Mononuclear cell (primary cell): ENCODE results near the gene GJD4. TPM values are rescaled to one million over a fixed set of nuclear protein-coding genes. Genes with fewer than 3 reads are reported as not detected.

Source experiments
- H3K27me3 ChIP-seq: 2 replicates; pipeline ENCODE4 v1.6.0; 2011; ENCODE audit warnings: low read length, control low read depth; ENCODE audit not compliant: insufficient read depth
- H3K4me1 ChIP-seq: 2 replicates; pipeline ENCODE4 v1.5.1; 2011; ENCODE audit warnings: mild to moderate bottlenecking, low read length, control low read depth; ENCODE audit not compliant: insufficient read depth
- H3K4me3 ChIP-seq: 2 replicates; pipeline ENCODE4 v1.5.1; 2011; ENCODE audit warnings: mild to moderate bottlenecking, low read length, moderate library complexity
- H3K9me3 ChIP-seq: 2 replicates; pipeline ENCODE4 v1.5.1; 2011; ENCODE audit warnings: low read depth, mild to moderate bottlenecking, control low read depth, low read length
- total RNA-seq: library from RNA; depleted of rRNA; stranded (reverse); fragments of >200 nt; gene quantifications from one replicate; pipeline ENCODE4 v1.2.3, GENCODE V29; 2012

Gene GJD4, protein sequence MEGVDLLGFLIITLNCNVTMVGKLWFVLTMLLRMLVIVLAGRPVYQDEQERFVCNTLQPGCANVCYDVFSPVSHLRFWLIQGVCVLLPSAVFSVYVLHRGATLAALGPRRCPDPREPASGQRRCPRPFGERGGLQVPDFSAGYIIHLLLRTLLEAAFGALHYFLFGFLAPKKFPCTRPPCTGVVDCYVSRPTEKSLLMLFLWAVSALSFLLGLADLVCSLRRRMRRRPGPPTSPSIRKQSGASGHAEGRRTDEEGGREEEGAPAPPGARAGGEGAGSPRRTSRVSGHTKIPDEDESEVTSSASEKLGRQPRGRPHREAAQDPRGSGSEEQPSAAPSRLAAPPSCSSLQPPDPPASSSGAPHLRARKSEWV
- not detected for total RNA-seq

DNA sequence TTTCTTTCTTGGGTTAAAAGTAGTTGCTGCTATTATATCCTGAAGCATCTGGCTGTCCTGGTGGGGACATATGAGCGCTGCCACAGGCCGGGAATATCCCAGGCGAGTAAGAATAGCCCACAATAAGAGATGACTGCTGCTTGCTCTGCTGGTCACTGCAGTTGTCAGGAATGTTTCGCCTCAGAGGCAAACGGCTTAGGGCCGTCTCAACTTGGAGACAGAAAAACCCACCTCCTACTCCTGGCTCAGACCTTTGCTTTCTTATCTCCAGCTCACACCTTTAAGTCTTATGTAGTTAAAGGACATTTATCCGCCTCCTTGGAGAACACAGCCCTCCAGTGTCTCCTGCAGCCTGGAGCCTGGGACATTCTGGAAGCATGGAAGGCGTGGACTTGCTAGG is at the start of gene GJD4:
GJD4 (plus strand) TSS at position 151 of the 400 bp plus-strand sequence; CDS start at position 378, 227 bp downstream.
- Histone ChIP-seq H3K27me3 (peaks cover 39% of the 10 kb centered on the region), H3K9me3 (no peaks in the 10 kb centered on the region), H3K4me3 (no peak within 1 kb of the TSS), H3K4me1 (no peaks in the 10 kb centered on the region)

DNA sequence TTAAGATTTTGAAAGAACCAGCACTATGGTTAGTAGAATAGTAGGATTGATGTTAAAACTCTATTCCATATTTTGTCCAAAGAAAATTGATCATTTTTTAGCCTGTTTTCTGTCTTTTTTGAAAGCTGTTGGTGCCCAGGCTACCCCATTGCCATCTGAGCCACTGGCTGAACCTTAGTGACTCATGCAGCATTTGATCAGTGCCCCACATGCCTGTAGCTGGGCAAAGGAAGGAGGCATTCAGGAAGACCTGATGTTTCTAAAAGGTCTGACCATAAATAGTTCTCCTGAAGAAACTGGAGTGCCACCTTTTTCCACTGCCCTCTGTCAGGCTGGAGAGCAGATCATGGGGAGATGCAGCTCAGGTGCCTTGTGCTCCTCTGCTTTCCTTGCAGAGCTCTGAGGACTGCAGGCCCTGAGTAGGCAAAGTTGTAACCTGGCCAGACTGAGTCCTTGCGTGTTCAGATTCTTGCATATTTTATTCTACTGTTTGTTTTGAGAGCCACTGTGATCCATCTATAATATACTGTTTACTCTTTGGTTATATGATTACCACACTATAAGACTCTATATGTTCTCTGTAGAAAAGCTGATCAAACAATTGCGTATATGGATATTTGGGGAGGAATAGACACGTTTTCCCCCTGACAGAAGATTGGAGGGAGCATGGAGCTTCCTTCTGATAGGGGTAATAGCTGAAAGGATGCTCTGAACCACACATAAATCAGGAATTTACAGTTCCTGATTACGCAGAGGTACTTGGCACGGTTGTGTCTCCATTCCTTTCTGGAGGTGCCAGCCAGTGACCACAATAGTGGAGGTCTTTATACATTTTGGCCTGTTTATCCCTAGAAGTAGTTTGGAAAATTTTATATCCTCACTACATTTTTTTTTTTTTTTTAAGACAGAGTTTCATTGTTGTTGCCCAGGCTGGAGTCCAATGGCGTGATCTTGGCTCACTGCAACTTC is 48.9 kb upstream of the GJD4 start:
- Histone ChIP-seq H3K4me1 (peaks cover 3% of the 10 kb centered on the region), H3K4me3 (no peak overlapping the region), H3K27me3 (no peaks in the 10 kb centered on the region)

DNA sequence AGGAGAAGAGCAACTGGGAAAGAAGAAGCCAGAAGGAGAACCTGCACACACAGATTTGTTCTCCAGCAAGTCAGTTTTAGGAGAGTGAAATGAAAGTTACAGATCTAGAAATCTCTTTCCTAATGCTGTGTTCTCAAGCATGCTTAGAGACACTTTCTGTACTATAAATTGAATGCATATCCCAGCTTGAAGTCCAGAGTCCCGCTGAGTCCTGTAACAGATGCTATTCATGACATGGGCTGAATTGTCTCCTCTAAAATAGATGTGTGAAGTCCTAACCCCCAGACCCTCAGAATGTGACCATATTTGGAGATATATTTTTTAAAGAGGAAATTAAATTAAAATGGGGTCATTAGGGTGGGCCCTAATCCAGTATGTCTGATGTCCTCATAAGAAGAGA is 46.9 kb upstream of the GJD4 start:
- no peaks in the 10 kb centered on the region for H3K9me3 ChIP-seq

More for the DNA sequence above, 48.9 kb upstream of the GJD4 start:
- no peaks in the 10 kb centered on the region for H3K9me3 ChIP-seq

DNA sequence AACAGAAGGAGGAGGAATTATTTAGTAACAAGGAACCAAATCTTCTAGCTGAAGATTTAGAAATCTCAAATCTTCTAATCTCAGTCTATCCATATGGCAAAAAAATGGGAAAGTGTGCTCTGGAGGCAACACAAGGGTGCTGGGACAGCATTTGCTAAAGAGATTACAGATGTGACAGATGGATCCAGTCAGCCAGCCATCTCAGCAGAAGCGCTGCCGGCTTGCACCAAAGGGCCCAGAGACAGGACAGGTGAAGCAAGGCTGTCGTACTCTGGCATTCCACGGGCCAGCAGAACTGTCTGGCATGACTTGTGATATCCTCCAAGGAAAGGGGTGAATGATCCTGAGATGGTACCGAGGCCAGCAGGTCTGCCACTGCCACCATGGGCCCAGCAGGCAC is 45.7 kb upstream of the GJD4 start:
- Histone ChIP-seq H3K4me1 (peaks cover 9% of the 10 kb centered on the region), H3K27me3 (no peaks in the 10 kb centered on the region), H3K9me3 (no peaks in the 10 kb centered on the region), H3K4me3 (no peak overlapping the region)

More for the DNA sequence above, 46.9 kb upstream of the GJD4 start:
- Histone ChIP-seq H3K4me3 (no peak overlapping the region), H3K4me1 (peaks cover 3% of the 10 kb centered on the region), H3K27me3 (no peaks in the 10 kb centered on the region)

DNA sequence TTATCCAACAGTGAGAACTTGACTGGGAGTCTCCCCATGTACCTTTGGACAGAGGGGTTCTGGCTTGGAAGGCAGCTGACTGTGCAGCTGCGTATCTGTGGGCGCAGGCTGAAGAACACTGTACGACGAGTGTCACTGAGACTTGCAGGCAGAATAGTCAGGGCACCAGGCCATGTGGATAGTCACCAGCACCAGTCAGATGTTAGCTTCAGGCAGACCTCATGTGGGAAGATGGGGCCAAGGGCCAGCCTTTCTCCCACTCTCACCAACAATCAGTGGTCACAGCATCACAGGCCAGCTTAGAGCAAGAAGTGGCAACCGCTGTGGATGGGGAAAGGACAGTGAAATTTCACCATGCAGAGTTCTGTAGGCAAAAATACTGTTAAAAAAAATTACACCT is 43.4 kb upstream of the GJD4 start:
- Histone ChIP-seq H3K27me3 (no peaks in the 10 kb centered on the region), H3K4me3 (no peak overlapping the region), H3K9me3 (no peaks in the 10 kb centered on the region), H3K4me1 (peaks cover 16% of the 10 kb centered on the region)

DNA sequence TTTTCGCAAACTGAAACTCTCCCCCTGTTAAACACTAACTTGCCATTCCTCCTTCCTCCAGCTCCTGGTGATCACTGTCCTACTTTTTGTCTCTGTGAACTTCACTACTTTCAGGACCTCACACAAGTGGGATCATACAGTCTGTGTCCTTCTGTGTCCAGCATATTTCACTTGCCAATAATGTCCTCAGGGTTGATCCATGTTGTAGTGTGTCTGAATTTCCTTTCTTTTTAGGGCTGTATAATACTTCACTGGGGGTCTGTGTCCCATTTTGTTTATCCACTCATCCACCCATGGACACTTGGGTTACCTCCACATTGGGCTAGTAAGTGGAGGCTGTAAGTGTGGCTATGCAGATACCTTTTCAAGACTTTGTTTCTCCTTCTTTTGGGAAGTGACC is 42.7 kb upstream of the GJD4 start:
- Histone ChIP-seq H3K9me3 (no peaks in the 10 kb centered on the region), H3K27me3 (no peaks in the 10 kb centered on the region), H3K4me3 (no peak overlapping the region), H3K4me1 (peaks cover 16% of the 10 kb centered on the region)

DNA sequence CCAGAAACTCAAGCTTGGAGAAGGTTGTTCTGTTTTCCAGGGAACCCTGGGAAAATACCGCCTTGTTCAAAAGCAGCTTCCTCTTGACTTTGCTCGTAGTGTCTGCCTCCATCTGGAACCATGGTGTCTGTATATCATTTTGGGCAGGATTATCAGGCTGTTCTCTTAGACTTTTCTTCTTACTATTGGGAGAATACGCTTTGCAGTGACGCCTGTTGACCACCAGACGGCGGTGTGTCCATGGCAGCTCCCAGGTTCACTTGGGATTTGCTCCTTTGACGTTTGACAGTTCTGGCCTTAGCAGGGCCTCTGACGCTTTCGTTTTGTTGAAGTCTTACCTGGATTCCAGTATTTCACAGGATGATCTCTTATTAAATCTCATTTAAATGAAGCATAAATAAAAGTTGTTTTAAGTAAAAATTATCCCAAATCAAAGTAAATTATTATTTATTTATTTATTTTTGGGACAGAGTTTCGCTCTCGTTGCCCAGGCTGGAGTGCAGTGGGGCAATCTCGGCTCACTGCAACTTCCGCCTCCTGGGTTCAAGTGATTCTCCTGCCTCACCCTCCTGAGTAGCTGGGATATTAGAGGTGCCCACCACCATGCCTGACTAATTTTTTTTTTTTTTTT is 41.8 kb upstream of the GJD4 start:
- Histone ChIP-seq H3K9me3 (no peaks in the 10 kb centered on the region), H3K4me1 (peaks cover 16% of the 10 kb centered on the region), H3K4me3 (no peak overlapping the region), H3K27me3 (no peaks in the 10 kb centered on the region)

DNA sequence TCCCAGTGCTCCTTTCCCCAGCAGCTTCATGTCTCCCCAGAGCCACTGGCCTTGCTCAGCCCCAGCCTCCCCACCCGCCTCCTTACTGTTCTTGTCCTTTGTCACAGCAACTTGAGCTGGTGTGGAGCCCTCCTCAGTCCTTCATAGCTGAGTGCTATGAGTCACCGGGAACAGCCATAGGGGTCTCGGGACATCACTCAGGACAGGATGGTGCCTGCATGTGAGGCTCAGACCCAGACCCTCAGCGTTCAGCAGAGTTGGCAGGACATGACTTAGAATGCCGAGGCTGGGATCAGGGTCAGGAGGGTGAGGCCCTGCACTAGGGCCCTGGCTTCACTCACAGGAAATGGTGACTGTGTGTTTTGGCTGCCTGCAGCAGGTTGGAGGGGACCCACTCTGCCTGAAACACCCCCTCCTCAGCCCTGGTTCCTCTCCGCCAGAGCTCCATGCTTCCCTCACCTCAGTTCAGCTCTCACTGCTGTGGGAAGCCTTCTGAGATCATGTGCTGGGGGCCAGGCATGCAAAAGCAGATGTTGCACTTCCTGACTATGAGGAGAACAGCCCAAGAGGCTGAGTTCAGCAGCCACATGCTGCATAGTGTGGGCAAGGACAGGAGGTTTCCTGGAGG is 40.7 kb upstream of the GJD4 start:
- Histone ChIP-seq H3K9me3 (no peaks in the 10 kb centered on the region), H3K4me3 (no peak overlapping the region), H3K4me1 (peaks cover 16% of the 10 kb centered on the region), H3K27me3 (no peaks in the 10 kb centered on the region)

DNA sequence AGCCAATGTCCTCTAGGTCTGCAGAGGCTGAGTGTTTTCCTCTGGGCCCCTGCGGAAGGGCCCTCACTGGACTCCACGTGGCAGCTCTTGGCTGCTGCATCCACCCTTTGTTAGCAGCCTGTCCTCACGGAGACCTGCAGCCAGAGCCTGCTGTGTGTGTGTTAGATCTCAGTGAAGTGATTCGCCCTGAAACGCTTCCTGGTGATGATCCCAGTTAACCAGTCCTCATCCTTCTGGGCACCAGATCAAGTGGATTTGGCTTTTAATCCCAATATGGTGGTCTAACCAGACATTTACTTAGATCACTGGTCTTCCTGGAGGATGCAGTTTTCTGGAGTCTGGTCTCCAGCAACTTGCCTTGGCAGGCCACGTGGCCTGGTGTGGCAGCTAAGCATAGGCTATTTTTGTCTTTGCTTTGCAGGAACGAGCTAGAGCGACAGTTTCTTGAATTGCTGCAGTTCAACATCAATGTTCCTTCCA is 39.5 kb upstream of the GJD4 start:
- Histone ChIP-seq H3K27me3 (no peaks in the 10 kb centered on the region), H3K4me1 (peaks cover 16% of the 10 kb centered on the region), H3K9me3 (no peaks in the 10 kb centered on the region), H3K4me3 (no peak overlapping the region)

DNA sequence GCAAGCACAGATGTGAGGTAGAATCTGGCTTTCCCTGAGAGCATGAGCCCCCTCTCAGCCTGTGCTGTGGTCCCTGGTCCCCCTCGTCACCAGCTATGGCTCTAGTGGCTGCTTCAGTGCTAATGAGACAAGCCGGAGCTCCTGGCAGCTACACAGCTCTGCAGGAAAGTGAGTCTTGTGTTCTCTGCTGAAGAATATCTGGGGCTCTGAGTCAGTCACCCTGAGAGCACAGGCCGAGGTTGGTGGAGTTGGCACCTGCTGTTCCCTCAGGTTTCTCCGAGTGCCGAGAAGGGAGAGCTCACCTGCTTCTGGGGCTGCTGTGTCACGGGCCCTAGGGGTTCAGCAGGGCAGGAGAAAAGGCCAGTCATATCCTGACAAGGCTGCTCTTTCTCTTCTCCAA is 37.2 kb upstream of the GJD4 start:
- no peaks in the 10 kb centered on the region for H3K9me3 ChIP-seq
- H3K4me3 ChIP-seq: no peak overlapping the region
- H3K4me1 ChIP-seq: peaks cover 16% of the 10 kb centered on the region
- H3K27me3 ChIP-seq: no peaks in the 10 kb centered on the region

DNA sequence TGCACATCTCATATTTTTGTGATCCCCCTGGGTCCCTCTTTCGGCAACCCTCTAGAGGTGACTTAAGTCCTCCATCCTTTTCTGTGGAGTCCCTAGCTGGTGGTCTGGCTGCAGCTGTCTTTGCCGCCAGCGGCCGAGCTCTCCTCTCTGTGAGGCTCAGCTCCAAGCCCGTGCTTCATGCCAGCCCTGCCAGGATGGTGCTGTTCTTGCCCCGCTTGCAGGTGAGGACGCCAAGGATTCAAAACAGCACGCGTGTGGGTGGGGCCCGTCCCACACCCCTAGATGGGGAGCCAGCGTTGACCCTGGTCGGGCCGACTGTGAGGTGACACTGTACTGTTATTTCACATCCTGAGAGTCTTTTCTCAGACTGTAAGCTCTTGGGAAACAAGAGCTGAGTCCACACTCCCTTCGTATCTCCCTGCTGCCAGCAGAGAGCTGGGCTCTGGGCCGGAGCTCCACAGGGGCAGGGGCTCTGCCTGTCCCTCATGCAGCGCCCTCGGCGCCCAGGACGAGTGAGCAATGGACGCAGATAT is 36.6 kb upstream of the GJD4 start:
- peaks cover 16% of the 10 kb centered on the region for H3K4me1 ChIP-seq
- no peaks in the 10 kb centered on the region for H3K9me3 ChIP-seq
- H3K27me3 ChIP-seq: no peaks in the 10 kb centered on the region
- H3K4me3 ChIP-seq: no peak overlapping the region

DNA sequence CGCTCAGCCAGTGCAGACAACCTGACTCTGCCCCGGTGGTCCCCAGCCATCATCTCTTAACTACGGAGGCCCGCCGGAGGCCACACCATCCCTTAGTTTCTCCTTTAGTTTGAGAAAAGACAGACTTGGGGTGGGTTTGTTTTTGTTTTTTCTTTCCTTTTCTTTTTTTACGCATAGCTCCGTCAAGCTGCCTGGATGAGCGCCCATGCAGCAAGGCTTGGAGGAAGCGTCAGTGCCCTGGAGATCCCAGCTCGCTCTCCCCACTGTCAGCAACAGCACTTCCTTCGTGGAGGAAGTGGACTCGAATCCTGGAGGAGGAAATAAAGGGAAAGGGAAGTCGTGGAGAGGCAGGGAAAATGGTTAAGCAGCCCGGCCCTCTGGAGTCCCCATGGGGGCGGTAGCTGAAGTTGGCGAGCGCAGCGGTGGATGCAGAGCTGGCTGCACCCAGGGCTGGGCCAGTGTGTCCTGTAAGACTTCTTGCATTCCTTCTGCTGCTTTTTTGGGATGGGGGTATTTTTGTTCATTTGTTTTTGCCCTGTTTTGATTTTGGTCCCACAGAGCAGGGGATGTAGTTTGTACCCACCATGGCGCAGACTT is 35.9 kb upstream of the GJD4 start:
- peaks cover 10% of the 10 kb centered on the region for H3K4me1 ChIP-seq
- H3K4me3 ChIP-seq: no peak overlapping the region
- H3K27me3 ChIP-seq: no peaks in the 10 kb centered on the region
- no peaks in the 10 kb centered on the region for H3K9me3 ChIP-seq

DNA sequence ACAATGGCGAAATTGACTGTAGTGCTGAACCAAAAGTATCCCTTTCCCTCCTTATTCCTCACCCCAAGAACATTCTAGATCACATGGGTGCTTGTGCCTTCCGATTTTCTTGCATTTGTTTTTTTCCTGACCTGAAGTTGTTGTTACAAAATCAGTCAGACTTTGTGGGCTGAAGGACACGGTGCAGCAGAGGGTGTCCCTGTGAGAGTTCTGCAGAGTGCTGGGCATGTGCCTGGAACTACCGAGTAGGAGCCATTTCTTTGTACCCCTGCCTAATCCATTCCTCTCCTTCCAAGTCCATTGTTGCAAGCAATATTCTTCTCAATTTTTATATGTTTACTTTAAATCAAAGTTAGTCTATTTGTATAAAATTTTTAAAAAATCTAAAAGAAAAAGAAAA is 35.3 kb upstream of the GJD4 start:
- no peak overlapping the region for H3K4me3 ChIP-seq
- no peaks in the 10 kb centered on the region for H3K27me3 ChIP-seq
- H3K4me1 ChIP-seq: peaks cover 4% of the 10 kb centered on the region
- no peaks in the 10 kb centered on the region for H3K9me3 ChIP-seq

DNA sequence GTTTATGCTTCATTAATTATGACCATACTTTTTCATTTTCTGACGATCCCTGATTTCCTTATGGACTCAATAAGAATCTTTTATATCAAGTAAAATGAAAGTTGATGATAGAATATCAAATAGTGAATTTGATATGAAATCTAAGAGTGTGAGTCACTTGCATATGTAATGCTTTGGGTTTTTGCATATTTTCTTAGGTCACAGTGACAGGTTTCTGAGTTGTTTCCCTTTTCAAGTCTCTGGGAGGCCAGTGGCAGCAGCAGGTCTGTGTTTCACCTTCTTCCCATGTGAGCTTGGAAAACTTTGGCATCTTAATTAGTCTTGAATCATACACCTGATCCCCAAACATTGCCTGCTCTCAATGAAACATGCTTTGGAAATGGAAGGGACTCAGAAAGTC is 34.7 kb upstream of the GJD4 start:
- Histone ChIP-seq H3K27me3 (no peaks in the 10 kb centered on the region), H3K4me3 (no peak overlapping the region), H3K9me3 (no peaks in the 10 kb centered on the region), H3K4me1 (no peaks in the 10 kb centered on the region)
